Neural cell (in vitro differentiated cells): ENCODE results near the gene SPATA2L. TPM values are rescaled to one million over a fixed set of nuclear protein-coding genes. Genes with fewer than 3 reads are reported as not detected.

Source experiments
- H2AFZ ChIP-seq: fragments of 200-600, 300-800 bp; sonication (generic), shearing (Covaris generic); 2 replicates; pipeline ENCODE4 v1.6.0; 2014; ENCODE audit warnings: low read depth, mild to moderate bottlenecking, antibody characterized with exemption, low read length, moderate library complexity
- H3F3A ChIP-seq: fragments of 200-600 bp; shearing (Covaris generic); 2 replicates; pipeline ENCODE4 v1.6.1; 2016; ENCODE audit warnings: mild to moderate bottlenecking, moderate library complexity, mixed read lengths, antibody characterized with exemption, low read length; ENCODE audit not compliant: insufficient read depth, poor library complexity, severe bottlenecking
- H3K27ac ChIP-seq: fragments of 200-600, 300-800 bp; sonication (generic), shearing (Covaris generic); 2 replicates; pipeline ENCODE4 v1.5.1; 2014; ENCODE audit warnings: mild to moderate bottlenecking, low read length, moderate library complexity
- H3K27me3 ChIP-seq: fragments of 300-800, 200-600 bp; sonication (generic), shearing (Covaris generic); 2 replicates; pipeline ENCODE4 v1.6.0; 2014; ENCODE audit warnings: mild to moderate bottlenecking, low read depth, low read length, moderate library complexity; ENCODE audit not compliant: insufficient read depth
- H3K36me3 ChIP-seq: fragments of 300-800, 200-600 bp; sonication (generic), shearing (Covaris generic); 2 replicates; pipeline ENCODE4 v1.5.1; 2014; ENCODE audit warnings: mild to moderate bottlenecking, antibody characterized with exemption, low read length, moderate library complexity; ENCODE audit not compliant: insufficient read depth
- H3K4me2 ChIP-seq: fragments of 300-800, 200-600 bp; sonication (generic), shearing (Covaris generic); 2 replicates; pipeline ENCODE4 v1.6.0; 2014; ENCODE audit warnings: mild to moderate bottlenecking, low read length
- H3K4me3 ChIP-seq: fragments of 300-800, 200-600 bp; sonication (generic), shearing (Covaris generic); 2 replicates; pipeline ENCODE4 v1.5.1; 2014; ENCODE audit warnings: mild to moderate bottlenecking, low read length, moderate library complexity
- H3K79me2 ChIP-seq: fragments of 200-600 bp; shearing (Covaris generic); replicated peaks from 2 replicates; pipeline ENCODE4 v1.6.0; 2014; ENCODE audit warnings: mild to moderate bottlenecking, low read length, moderate library complexity; ENCODE audit not compliant: insufficient read depth
- H3K9ac ChIP-seq: fragments of 300-800, 200-600 bp; sonication (generic), shearing (Covaris generic); 2 replicates; pipeline ENCODE4 v1.6.1; 2016; ENCODE audit warnings: mild to moderate bottlenecking, low read length, mixed read lengths
- H3K9me2 ChIP-seq: fragments of 200-600 bp; shearing (Covaris generic); 2 replicates; pipeline ENCODE4 v1.6.1; 2016; ENCODE audit warnings: mild to moderate bottlenecking, low read length, mixed read lengths; ENCODE audit not compliant: insufficient read depth
- H3K9me3 ChIP-seq: fragments of 200-600, 300-800 bp; sonication (generic), shearing (Covaris generic); 2 replicates; pipeline ENCODE4 v1.6.1; 2016; ENCODE audit warnings: mild to moderate bottlenecking, mixed run types, low read length, moderate library complexity, mixed read lengths
- H4K20me1 ChIP-seq: fragments of 200-600 bp; shearing (Covaris generic); 2 replicates; pipeline ENCODE4 v1.6.1; 2016; ENCODE audit warnings: mild to moderate bottlenecking, mixed run types; ENCODE audit not compliant: insufficient read depth
- EP300 ChIP-seq: fragments of 450-650 bp; conservative IDR thresholded peaks from 2 replicates; pipeline ENCODE4 v1.6.1; 2014; ENCODE audit warnings: antibody characterized with exemption, mild to moderate bottlenecking, moderate library complexity; ENCODE audit not compliant: poor library complexity, severe bottlenecking
- EZH2 ChIP-seq: fragments of 200-600, 300-800 bp; shearing (Covaris generic), sonication (generic); IDR thresholded peaks from 2 replicates; pipeline ENCODE4 v1.6.1; 2014; ENCODE audit warnings: antibody characterized with exemption, low read length, borderline replicate concordance, mild to moderate bottlenecking; ENCODE audit not compliant: insufficient read depth, poor library complexity, severe bottlenecking
- MXI1 ChIP-seq: fragments of 450-650 bp; conservative IDR thresholded peaks from 2 replicates; pipeline ENCODE4 v1.6.1; 2014; ENCODE audit warnings: antibody characterized with exemption, mild to moderate bottlenecking; ENCODE audit not compliant: poor library complexity, severe bottlenecking
- POLR2AphosphoS5 ChIP-seq: IDR thresholded peaks from 2 replicates; pipeline ENCODE4 v1.6.1; 2012
- RAD21 ChIP-seq: fragments of 450-650 bp; conservative IDR thresholded peaks from 2 replicates; pipeline ENCODE4 v1.6.1; 2014; ENCODE audit warnings: antibody characterized with exemption, mild to moderate bottlenecking, moderate library complexity
- SMC3 ChIP-seq: fragments of 450-650 bp; conservative IDR thresholded peaks from 2 replicates; pipeline ENCODE4 v1.6.1; 2014; ENCODE audit warnings: antibody characterized with exemption, mild to moderate bottlenecking, moderate library complexity; ENCODE audit not compliant: poor library complexity
- TAF1 ChIP-seq: IDR thresholded peaks from 2 replicates; pipeline ENCODE4 v1.6.1; 2012; ENCODE audit warnings: low read depth
- polyA plus RNA-seq: library from polyadenylated mRNA; depleted of rRNA; stranded (reverse); fragments of >200 nt; gene quantifications from 2 replicates; pipeline ENCODE4 v1.2.3, GENCODE V29; 2014
- TF ChIP-seq, protein P1 (sequence below): fragments of 450-650 bp; IDR thresholded peaks from 2 replicates; pipeline ENCODE4 v1.5.1; 2014; ENCODE audit warnings: antibody characterized with exemption, mild to moderate bottlenecking, moderate library complexity; ENCODE audit not compliant: poor library complexity, severe bottlenecking
- TF ChIP-seq, protein P2 (sequence below): IDR thresholded peaks from 2 replicates; pipeline ENCODE4 v1.6.1; 2012; ENCODE audit warnings: borderline replicate concordance

The SPATA2L gene
- polyA plus RNA-seq, 1 donor from 2014 or later = 39.1 TPM

DNA sequence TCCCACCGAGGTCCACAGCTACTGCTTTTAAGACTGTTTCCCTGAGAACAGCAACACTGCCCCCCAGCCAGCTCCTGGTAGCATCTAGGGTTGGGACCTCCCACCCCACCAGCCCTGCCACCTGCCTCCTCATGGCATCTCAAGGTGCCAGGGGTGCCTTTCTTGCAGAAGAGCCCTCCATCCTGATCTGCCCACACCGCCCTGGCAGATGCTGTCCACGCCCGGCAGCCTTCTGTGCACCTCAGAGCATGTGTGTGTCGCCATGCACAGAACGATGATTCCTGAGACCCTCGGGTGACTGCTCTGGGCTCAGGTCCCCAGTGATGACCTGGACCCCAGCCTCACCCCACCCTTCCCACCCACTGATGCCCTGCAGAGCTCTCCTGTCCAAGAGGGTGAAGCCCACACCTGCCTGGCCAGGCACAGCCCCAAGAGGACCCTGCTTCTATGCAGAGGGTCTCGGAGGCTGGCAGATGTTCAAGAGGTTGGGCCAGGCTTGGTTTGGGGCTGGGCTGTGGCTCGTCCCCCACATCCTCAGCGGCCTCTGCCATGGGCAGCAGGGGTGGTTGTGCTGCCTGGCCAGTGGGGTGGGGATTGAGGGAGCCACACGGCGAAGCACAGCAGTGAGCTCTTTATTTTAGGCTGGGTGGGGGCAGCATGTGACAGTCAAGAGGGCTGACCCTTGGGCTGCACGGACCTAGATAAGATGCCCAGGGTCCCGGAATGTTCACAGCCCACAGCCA lies 5.2 kb upstream of the SPATA2L start:
- TF ChIP-seq, protein P1, sequence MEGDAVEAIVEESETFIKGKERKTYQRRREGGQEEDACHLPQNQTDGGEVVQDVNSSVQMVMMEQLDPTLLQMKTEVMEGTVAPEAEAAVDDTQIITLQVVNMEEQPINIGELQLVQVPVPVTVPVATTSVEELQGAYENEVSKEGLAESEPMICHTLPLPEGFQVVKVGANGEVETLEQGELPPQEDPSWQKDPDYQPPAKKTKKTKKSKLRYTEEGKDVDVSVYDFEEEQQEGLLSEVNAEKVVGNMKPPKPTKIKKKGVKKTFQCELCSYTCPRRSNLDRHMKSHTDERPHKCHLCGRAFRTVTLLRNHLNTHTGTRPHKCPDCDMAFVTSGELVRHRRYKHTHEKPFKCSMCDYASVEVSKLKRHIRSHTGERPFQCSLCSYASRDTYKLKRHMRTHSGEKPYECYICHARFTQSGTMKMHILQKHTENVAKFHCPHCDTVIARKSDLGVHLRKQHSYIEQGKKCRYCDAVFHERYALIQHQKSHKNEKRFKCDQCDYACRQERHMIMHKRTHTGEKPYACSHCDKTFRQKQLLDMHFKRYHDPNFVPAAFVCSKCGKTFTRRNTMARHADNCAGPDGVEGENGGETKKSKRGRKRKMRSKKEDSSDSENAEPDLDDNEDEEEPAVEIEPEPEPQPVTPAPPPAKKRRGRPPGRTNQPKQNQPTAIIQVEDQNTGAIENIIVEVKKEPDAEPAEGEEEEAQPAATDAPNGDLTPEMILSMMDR = no peak
- TF ChIP-seq MXI1 (no peak), EZH2 (no peak), SMC3 (no peak), RAD21 (no peak), TAF1 (no peak), EP300 (no peak), POLR2AphosphoS5 (no peak)
- TF ChIP-seq, protein P2, sequence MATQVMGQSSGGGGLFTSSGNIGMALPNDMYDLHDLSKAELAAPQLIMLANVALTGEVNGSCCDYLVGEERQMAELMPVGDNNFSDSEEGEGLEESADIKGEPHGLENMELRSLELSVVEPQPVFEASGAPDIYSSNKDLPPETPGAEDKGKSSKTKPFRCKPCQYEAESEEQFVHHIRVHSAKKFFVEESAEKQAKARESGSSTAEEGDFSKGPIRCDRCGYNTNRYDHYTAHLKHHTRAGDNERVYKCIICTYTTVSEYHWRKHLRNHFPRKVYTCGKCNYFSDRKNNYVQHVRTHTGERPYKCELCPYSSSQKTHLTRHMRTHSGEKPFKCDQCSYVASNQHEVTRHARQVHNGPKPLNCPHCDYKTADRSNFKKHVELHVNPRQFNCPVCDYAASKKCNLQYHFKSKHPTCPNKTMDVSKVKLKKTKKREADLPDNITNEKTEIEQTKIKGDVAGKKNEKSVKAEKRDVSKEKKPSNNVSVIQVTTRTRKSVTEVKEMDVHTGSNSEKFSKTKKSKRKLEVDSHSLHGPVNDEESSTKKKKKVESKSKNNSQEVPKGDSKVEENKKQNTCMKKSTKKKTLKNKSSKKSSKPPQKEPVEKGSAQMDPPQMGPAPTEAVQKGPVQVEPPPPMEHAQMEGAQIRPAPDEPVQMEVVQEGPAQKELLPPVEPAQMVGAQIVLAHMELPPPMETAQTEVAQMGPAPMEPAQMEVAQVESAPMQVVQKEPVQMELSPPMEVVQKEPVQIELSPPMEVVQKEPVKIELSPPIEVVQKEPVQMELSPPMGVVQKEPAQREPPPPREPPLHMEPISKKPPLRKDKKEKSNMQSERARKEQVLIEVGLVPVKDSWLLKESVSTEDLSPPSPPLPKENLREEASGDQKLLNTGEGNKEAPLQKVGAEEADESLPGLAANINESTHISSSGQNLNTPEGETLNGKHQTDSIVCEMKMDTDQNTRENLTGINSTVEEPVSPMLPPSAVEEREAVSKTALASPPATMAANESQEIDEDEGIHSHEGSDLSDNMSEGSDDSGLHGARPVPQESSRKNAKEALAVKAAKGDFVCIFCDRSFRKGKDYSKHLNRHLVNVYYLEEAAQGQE = no peak
- Histone ChIP-seq H3K79me2 (no peaks in the 10 kb centered on the region), H3K36me3 (no peaks in the 10 kb centered on the region), H3F3A (no peaks in the 10 kb centered on the region), H3K27ac (no peak overlapping the region), H3K27me3 (no peaks in the 10 kb centered on the region), H2AFZ (no peak overlapping the region), H4K20me1 (no peaks in the 10 kb centered on the region), H3K9me3 (no peaks in the 10 kb centered on the region), H3K4me3 (no peak overlapping the region), H3K9me2 (no peaks in the 10 kb centered on the region), H3K4me2 (no peak overlapping the region), H3K9ac (no peak overlapping the region)

DNA sequence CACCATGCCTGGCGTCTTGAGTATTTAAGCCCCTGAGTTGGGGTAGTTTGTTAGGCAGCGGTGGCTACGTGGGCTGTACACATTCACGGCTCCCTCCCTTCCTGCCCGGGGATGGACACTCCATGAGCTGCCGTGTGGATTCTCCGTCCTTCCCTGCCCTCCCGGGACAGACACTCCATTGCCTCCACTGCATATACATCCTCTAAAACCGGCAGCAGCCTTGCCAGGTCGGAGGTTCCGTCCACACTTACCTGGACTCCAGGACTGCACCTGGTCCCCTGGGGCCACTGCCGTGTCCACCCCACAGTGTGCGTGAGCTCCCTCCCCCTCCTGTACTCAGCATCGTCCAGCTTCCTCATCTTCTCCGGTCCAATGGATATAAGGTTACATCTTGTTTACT lies 3.5 kb upstream of the SPATA2L start:
- TF ChIP-seq POLR2AphosphoS5 = no peak
- Histone ChIP-seq H4K20me1 (no peaks in the 10 kb centered on the region), H3K4me3 (no peak overlapping the region), H3K9me2 (no peaks in the 10 kb centered on the region), H3K9me3 (no peaks in the 10 kb centered on the region), H3F3A (no peaks in the 10 kb centered on the region), H3K27me3 (no peaks in the 10 kb centered on the region), H3K9ac (no peak overlapping the region), H3K27ac (no peak overlapping the region), H3K79me2 (no peaks in the 10 kb centered on the region), H3K36me3 (no peaks in the 10 kb centered on the region), H2AFZ (no peak overlapping the region), H3K4me2 (no peak overlapping the region)
